ENCODE data around the gene ISL2.

DNA sequence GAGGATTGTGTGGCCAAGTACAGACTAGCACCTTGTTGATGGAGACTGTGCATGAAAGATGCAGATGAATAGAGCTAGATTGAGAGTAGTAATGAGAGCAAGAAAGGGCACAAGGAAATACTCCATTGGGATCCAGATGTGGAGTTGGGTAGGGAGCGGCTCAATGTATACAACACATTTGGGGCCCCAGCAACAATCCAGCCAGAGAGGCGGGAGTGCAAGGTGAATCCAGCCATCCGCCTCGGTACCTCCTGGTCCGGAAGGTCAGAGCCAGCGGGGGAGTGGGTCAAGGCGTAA, 9.0 kb downstream of the ISL2 start:
- TF ChIP-seq POLR2AphosphoS5 (IDR thresholded peaks at IDR 0.05; ENCODE audit: borderline replicate concordance, low read depth, low read length) (no peak), EZH2 (IDR thresholded peaks at IDR 0.05) (no peak)
